NCI-H526 treated with DMSO at 0.1 percent for 48 hours (cell line): Measurements from ENCODE around the gene QPCT.

ENCODE experiments used
- DNase-seq: peaks from one replicate; lab custom pipeline; 2025; lab: John Stamatoyannopoulos, UW

QPCT gene

DNA sequence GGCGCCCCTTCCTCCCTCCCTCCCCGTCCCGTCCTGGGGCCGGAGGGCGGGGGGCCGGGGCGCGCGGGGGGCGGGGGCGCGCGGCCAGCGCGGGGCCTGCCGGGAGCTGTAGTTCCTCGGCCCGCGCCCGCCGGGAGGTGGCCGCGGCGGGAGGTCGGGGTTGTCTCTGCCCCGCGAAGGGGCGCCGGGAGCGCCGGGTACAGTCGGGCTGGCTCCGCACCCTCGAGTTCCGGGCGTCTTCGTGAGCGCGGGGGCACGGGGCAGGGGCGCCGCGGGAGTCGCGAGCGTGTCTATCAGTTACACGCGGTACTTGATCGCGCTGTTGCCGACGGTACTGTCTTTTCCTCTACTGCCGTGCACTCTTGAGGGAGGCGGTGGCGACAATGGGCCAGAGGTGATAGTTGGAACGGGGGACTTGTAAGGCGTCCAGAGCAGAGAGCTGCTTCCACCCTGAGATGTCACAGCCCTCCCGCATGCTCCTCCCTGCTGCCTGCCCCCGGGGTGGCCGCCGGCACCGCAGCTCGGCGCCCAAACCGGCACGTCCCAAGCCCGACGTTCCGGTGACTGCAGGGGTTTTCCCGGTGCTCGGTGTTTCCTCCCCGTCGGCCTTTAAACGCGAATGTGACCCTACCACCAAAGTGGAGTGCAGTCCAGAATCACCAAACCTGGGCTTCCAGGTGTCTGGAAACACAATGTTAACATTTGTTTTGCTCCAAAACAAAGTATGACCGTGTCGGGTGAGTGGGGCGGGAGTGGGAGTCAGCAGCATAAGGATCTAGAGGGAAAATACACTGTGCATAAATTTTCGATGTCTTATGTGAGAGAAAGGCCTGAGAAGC lies 19.4 kb upstream of the QPCT start, which contains the start of gene PRKD3:
PRKD3 (minus strand) TSS at position 48 of the 839 bp plus-strand sequence. CDS start 8,309 bp downstream, outside the sequence.
- peak; percentile 38 for DNase-seq

DNA sequence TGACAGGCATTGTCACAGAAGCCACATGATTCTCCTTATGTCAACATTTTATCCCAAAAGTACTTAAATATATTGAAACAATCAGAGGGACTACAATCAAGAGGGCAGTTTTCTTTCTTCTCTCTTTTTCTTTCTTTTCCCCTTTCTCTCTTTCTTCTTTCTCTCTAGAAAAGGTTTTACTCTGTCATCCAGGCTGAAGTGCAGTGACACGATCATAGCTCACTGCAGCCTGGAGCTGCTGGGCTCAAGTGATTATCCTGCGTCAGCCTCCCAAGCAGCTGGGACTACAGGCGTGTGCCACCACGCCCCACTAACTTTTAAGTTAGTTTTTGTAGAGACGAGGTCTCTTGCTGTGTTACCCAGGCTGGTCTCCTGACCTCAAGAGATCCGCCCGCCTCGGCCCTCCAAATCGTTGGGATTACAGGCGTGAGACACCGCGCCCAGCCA lies 18.8 kb upstream of the QPCT start:
- DNase-seq, result no peak

GRCh38 chr2:37326285-37326684 lies 18.1 kb upstream of the QPCT start:
- DNase-seq, result no peak

GRCh38 chr2:37326866-37327634 lies 17.4 kb upstream of the QPCT start:
- no peak for DNase-seq

GRCh38 chr2:37330681-37331080 lies 13.7 kb upstream of the QPCT start:
- no peak for DNase-seq

DNA sequence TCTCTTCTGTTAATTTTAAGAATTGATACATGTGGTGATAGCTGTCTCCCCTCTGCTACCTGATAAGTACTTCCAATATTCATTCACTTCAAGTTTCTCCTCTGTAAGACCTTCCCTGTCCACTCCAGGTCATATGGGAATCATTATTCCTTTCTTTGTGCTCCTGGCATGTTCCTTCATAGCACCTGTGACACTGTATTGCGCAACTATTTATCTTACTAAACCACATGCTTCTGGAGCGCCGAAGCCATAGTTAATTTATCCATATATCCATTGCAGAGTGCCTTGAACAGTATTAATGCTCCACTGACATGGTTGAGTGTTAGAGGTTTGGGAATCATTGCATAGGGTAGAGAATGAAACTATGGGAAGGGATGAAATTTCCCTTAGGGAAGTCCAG lies 11.9 kb upstream of the QPCT start:
- no peak for DNase-seq

DNA sequence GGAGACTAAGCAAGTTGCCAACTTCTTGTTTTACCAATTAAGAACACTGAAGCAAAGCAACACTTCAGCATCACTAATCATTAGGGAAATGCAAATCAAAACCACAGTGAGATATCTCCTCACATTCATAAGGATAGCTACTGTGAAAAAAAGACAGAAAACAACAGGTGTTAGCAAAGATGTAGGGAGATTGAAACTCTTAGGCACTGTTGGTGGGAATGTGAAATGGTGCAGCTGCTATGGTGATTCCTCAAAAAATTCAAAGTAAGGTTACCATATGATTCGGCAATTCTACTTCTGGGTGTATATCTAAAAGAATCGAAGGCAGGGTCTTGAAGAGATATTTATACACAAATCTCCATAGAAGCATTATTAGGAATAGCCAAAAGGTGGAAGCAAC lies 11.2 kb upstream of the QPCT start:
- no peak for DNase-seq

GRCh38 chr2:37335604-37336003 lies 8.8 kb upstream of the QPCT start:
- DNase-seq, result no peak

DNA sequence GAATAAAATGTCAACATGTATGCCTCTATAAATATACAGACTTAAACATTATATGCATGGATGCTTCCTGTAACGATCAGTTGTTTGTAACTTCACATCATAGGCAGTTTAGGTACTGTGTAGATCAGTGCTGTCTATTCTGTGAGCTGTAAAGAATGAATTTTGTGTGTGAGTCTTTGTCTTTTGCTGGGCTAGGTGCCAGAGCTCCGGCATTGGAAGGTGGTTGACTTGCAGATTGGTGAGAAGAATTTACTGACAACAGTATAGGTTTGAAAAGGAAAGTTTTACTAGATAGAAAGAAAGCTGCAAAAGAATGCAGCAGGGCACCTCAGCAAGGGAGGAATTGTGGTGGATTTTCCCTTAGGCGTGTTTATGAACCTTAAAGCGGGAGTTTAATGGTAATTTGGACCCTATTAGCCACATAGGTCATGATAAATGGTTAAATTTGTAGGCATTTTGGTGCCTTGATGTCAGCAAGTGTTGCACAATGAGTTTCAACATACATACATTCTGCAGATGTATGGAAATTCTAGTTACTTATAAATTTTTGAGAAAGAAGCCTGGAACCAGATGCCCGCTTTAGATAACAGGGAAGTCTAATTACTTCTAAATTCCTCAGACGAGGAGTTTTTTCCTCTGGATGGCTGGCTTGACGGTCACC lies 6.7 kb upstream of the QPCT start:
- no peak for DNase-seq

GRCh38 chr2:37338933-37339332 lies 5.5 kb upstream of the QPCT start:
- no peak for DNase-seq

- DNase-seq, result no peak
These were observed 3.8 kb upstream of the QPCT start for GRCh38 chr2:37340637-37341036.

DNA sequence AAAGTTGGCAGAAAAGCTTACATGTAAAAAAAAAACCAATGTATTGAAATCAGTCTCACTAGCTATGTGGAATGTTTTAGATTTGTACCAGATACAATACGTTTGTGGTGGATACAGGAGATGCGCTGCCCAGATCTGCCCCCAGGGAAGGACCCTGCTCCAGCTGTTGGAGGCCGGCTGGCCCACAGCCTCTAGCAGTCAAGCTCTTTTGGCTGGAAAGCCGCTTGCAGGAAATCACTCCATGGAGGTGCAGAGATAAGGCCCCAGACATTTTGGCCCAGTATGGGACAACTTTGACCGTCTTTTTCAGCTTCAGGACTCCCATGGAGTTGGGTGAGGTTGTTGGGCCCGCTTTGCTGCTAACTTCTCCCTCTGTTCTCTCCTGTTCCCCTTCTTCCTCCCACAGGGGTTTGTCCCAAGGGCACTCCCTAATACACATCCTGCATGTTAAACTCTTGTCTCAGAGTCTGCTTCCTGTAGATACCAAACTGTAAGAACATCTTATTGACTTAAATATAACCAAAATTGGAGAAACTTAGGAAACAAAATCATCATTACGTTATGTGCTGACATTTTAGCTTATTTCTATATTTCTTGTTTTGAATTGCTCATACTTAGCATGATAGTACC lies 1.7 kb upstream of the QPCT start:
- no peak for DNase-seq

DNA sequence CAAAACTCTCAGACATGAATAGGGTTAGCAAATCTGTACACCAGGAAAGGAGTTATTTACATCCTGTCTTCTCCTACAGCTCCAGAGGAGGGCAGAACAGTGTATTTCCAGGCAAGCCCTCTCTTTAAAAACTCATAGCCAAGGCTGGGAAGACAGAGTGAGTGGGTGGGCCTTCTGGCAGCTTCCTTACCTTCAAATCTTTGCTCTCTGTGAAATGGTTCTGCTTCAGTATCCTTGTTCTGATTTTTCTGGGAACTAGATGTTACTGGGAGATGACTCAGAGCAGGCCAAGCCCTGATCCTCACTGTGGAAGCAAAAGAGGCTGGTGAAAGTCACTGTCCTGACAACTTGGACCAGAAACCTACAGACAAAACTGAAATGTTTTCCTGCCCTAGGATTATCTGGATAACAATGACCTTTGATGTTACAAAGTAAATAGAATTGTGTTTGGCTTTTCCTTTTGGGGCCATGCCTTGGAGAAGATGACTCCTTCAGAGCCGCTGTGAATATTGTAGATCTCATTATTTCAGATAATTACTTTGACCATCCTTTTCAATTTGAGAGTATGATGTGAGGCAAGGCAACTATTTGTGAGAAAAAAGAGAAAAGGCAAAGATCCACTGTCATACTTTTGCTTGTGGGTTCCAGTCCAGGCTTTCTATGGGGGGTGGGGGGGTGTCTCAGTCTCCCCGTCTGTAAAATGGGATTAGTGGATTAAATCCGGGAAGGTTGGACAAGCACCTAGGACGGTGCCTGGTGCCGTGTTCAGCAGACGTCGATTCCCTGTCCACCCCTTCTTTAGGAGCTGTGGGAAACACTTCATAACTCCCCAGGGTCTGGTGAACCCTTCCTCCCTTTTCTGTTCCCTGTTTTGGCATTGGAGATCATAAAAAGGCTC lies 644 bp upstream of the QPCT start:
- peak; percentile 11 for DNase-seq

DNA sequence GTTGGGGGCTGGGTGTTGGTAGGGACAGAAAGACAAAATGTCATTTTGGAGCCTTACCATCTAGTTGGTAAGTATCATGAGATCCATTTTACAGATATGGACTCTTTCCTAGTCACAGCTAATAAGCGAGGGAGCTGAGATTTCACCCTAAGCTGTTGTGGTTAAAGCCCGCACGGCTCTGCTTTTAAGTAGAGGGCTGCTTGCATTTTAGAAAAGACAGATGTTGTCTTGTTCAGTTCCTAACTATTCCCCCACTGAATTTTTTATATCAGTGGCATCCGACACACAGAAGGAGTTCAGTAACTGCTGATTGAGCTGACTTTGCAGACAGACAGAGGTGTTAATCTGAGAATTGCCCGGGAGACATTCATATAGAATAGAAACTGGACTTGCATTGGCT lies 3.7 kb downstream of the QPCT start:
- no peak for DNase-seq

DNA sequence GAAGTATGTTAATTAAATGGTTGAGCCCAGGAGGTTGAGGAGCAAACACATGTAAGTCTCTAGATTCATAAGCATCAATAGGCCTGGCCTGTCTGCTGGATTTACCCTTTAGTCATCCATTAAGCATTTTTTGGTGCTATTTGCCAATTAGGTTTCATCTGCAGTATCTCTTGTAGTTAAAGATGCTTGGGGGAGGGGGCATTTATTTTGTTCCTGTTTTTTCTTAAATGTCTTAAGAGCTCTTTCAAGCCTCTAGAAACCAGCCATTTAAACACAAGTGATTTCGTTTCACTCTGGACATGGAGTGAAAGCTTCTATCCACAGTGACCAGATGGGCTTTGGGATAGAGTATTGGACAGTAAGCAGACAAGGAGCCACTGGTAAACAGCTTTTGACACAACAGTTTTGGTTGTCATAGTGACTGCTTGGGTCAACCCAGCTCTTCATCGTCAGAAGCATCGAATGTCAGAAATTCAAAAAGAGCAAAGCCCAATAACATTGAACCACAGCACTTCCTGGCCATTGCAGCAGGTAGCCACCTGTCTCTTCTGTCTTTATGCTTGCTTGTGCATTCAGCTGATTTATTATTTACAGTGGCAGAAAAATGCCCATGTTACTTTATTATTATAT lies 4.9 kb downstream of the QPCT start:
- DNase-seq, result no peak

DNA sequence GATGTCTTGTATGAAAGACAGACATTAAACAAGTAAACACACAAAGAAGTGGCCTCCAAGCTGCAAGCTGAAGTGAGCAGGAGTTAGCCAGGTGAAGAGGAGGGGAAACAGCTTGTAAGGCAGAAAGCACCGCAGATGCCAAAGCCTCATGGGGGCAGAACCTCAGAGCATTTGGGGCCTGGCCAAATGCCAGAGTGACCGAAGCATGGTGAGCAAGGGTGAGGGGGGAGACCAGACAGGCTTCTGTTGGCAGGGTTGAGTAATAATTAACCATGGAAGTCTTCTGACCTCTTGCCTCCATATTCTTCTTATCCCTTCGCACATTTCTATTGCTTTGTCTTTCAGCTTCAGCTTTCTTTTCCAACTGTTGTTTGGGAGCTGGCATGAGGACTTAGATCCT lies 5.6 kb downstream of the QPCT start:
- no peak for DNase-seq

DNA sequence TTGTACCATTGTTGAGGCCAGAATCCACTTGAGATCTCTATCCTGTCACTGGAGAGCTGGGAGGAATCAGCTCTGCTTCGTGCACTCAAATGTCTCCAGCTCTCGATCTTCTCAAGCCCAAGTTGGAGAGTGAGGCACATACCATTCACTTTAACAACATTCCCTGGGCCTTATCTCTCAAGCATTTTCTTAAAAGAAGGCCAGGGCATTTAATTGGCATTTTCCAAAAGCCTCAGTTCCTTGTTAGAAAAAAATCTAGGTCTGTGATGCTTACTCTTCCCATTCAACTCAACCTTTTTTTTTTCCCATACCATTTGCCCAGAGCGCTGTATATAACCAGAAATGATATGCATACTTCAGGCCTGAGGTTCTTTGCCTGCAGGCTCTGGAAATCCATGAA lies 10.1 kb downstream of the QPCT start:
- no peak for DNase-seq

DNA sequence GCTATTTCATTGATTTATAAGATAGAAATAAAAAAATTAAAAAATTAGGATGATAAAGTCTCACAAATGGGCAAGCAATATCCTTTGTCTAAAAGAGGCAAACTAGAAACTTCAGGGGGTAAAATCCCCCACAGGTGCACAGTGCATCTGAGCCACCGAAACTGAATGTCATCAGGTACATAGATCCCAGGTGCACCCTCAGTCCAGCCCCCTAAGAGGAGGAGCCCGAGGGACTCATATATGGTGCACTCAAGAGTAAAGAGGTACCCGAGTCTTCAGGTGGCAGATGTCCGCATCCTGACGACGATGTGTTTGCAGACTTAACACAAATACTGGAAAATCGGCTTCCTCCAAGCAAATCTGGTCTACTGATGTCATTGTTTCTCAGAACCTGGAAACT lies 11.3 kb downstream of the QPCT start:
- DNase-seq, result no peak

- no peak for DNase-seq
These were observed 11.9 kb downstream of the QPCT start for GRCh38 chr2:37356299-37356698.

GRCh38 chr2:37357069-37357468 lies 12.6 kb downstream of the QPCT start:
- no peak for DNase-seq

DNA sequence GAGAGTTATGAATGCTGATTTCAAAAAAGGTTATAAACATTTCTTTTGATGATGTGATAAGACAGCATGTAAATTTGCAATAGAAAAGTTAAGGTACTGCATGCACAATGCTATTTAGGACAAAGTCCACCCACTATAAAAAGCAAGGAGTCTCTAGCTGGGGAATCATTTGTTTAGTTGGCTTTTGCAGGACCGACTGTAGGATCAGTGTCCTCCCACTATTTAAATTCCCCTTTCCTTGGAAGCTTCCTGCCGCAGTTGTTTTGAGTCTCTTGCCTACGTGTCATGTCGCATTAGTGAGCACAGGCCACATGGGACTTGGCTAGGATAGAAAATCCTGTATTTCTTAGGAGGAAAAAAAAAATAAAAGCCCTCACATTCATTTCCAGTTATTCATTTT lies 13.1 kb downstream of the QPCT start:
- DNase-seq, result peak; percentile 4
